ENCODE measurements around the gene MFAP3L. TPM values are rescaled to one million over a fixed set of nuclear protein-coding genes. Genes with fewer than 3 reads are reported as not detected.

MFAP3L gene
- polyA plus RNA-seq, 3 donors = 0.01 to 0.18 TPM; not detected in 1

DNA sequence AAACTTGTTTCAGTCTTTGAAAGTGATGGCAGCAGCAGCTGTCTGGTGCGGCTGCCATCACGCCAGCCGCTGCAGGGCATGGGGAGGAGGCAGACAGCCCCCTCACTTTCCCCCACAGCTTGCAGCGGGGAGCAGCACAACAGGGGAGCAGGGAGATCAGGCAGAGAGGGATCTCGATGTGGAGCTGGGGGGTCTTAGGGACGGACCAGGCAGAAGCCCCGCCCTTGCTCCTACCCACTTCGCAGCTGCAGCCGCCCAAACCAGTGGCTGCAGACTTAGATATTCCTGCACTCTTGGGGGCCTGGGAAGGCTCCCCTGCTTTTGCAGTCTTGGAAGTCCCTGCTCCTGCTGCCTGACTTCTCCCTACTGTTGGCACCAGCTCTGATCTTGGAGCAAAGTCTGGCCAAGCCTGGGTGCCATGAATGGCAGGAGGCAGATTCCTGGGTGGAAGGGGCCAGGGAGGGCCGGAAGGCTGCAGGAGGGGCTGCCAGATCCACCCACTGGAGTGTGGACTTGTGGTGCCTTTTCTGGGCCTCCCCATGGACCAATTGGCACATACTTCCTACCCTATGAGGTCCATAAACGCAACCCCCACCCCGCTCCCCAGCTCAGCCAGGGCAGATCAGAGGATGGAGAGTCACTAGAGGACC lies 14.0 kb upstream of the MFAP3L start:
- no peak overlapping the region for H3K27ac ChIP-seq (ENCODE audit: low read depth in 1 of 2, low read length in 2 of 2)
- peaks cover 0 to 3% (median 0%) of the 10 kb centered on the region in 7 donors for H3K9me3 Mint-ChIP-seq
- no peak overlapping the region for H3K4me3 Mint-ChIP-seq
- no peak overlapping the region for H3K4me2 ChIP-seq (replicated peaks; ENCODE audit: extremely low read depth, low read length, poor library complexity, severe bottlenecking)
- intact Hi-C loops (cut with micrococcal nuclease) = loop anchor here in 1 of 2 donors (5.0 kb wide), 1 partner anchor 228 kb away; no protein-coding TSS in a partner anchor
- TF ChIP-seq, protein P1, sequence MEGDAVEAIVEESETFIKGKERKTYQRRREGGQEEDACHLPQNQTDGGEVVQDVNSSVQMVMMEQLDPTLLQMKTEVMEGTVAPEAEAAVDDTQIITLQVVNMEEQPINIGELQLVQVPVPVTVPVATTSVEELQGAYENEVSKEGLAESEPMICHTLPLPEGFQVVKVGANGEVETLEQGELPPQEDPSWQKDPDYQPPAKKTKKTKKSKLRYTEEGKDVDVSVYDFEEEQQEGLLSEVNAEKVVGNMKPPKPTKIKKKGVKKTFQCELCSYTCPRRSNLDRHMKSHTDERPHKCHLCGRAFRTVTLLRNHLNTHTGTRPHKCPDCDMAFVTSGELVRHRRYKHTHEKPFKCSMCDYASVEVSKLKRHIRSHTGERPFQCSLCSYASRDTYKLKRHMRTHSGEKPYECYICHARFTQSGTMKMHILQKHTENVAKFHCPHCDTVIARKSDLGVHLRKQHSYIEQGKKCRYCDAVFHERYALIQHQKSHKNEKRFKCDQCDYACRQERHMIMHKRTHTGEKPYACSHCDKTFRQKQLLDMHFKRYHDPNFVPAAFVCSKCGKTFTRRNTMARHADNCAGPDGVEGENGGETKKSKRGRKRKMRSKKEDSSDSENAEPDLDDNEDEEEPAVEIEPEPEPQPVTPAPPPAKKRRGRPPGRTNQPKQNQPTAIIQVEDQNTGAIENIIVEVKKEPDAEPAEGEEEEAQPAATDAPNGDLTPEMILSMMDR (IDR thresholded peaks at IDR 0.05) = no peak
- no peaks in the 10 kb centered on the region for H3K27me3 ChIP-seq (ENCODE audit: control insufficient read depth in 2 of 2, insufficient read depth in 2 of 2, low read length in 2 of 2)
- H3K27me3 Mint-ChIP-seq (ENCODE audit: low read depth in 3 of 3) = peaks cover 4 to 13% (median 5%) of the 10 kb centered on the region in 3 donors
- H3K4me1 ChIP-seq (ENCODE audit: control insufficient read depth in 1 of 2, insufficient read depth in 2 of 2, low read length in 2 of 2) = no peaks in the 10 kb centered on the region
- no peak for DNase-seq
- no peaks in the 10 kb centered on the region for H3K36me3 Mint-ChIP-seq
- peak overlapping the region in 1 of 7 donors; percentile 74 for H3K27ac Mint-ChIP-seq
- H3K4me3 ChIP-seq (replicated peaks in 1 of 3; ENCODE audit: low read depth in 2 of 3, low read length in 3 of 3) = no peak overlapping the region
- no peaks in the 10 kb centered on the region for H3K4me1 Mint-ChIP-seq
- H2AFZ ChIP-seq (ENCODE audit: insufficient read depth, low read depth, low read length, poor library complexity, severe bottlenecking) = no peak overlapping the region
- no peaks in the 10 kb centered on the region for H3K9me3 ChIP-seq (replicated peaks in 1 of 2; ENCODE audit: control insufficient read depth in 1 of 2, insufficient read depth in 1 of 2, low read length in 2 of 2)
- no peak overlapping the region for H3K9ac ChIP-seq (ENCODE audit: insufficient read depth, low read length, poor library complexity, severe bottlenecking)
- no peaks in the 10 kb centered on the region for H3K79me2 ChIP-seq (ENCODE audit: insufficient read depth, low read length)
- whole genome bisulfite sequencing (ENCODE audit: insufficient coverage) = 100% methylated on average over 3 of the region's 12 CpGs
- no peaks in the 10 kb centered on the region for H3K36me3 ChIP-seq (replicated peaks in 1 of 2; ENCODE audit: control insufficient read depth in 1 of 2, insufficient read depth in 2 of 2, low read length in 2 of 2)
- no peaks in the 10 kb centered on the region for H4K20me1 ChIP-seq (ENCODE audit: insufficient read depth, low read length)

DNA sequence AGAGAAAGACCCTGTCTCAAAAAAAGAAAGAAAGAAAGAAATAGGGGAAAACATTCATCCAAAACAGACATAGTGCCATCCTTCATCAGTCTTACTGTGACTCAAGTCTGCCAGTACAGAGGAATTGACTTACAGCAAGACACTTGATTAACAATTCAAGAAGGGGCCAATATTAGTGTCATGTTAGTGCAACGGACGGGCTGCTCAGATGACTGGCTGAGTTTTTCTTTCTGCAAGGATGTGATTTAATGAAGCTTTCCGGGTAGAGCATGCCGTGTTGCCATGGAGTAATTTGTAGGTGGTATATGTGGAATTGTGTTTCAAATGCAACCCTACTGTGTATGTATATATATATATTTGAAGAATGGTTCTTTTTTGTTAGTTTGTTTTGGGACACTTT lies 12.6 kb upstream of the MFAP3L start:
- Histone ChIP-seq H3K27ac (ENCODE audit: low read depth in 1 of 2, low read length in 2 of 2) (no peak overlapping the region), H3K4me3 (replicated peaks in 1 of 3; ENCODE audit: low read depth in 2 of 3, low read length in 3 of 3) (no peak overlapping the region), H3K4me2 (replicated peaks; ENCODE audit: extremely low read depth, low read length, poor library complexity, severe bottlenecking) (no peak overlapping the region), H3K27me3 (ENCODE audit: control insufficient read depth in 2 of 2, insufficient read depth in 2 of 2, low read length in 2 of 2) (no peaks in the 10 kb centered on the region), H3K79me2 (ENCODE audit: insufficient read depth, low read length) (no peaks in the 10 kb centered on the region), H2AFZ (ENCODE audit: insufficient read depth, low read depth, low read length, poor library complexity, severe bottlenecking) (no peak overlapping the region), H3K9ac (ENCODE audit: insufficient read depth, low read length, poor library complexity, severe bottlenecking) (no peak overlapping the region), H3K9me3 (replicated peaks in 1 of 2; ENCODE audit: control insufficient read depth in 1 of 2, insufficient read depth in 1 of 2, low read length in 2 of 2) (no peaks in the 10 kb centered on the region), H3K4me1 (ENCODE audit: control insufficient read depth in 1 of 2, insufficient read depth in 2 of 2, low read length in 2 of 2) (no peaks in the 10 kb centered on the region), H4K20me1 (ENCODE audit: insufficient read depth, low read length) (no peaks in the 10 kb centered on the region), H3K36me3 (replicated peaks in 1 of 2; ENCODE audit: control insufficient read depth in 1 of 2, insufficient read depth in 2 of 2, low read length in 2 of 2) (no peaks in the 10 kb centered on the region)
- no peak for DNase-seq
- Mint-ChIP-seq H3K4me3 (no peak overlapping the region), H3K4me1 (peaks cover 4% of the 10 kb centered on the region), H3K27me3 (ENCODE audit: low read depth in 3 of 3) (peaks cover 4 to 13% (median 5%) of the 10 kb centered on the region in 3 donors), H3K27ac (no peak overlapping the region), H3K36me3 (no peaks in the 10 kb centered on the region), H3K9me3 (peaks cover 0 to 3% (median 0%) of the 10 kb centered on the region in 7 donors)
- intact Hi-C loops (cut with micrococcal nuclease) = no loop called here
- no CpG with 5 or more reads among the region's 4 CpGs for WGBS (ENCODE audit: insufficient coverage)
- TF ChIP-seq, protein P1 (IDR thresholded peaks at IDR 0.05) = no peak
